ENCODE data around the gene ZNF175. TPM values are rescaled to one million over a fixed set of nuclear protein-coding genes. Genes with fewer than 3 reads are reported as not detected.

The ZNF175 gene
- total RNA-seq, 4 donors from 2014 or later: 3.6 to 5.8 (median 4.9) TPM

- peak; percentile 37 for DNase-seq (ENCODE audit: extremely low spot score)
- Histone ChIP-seq H3K4me3 (peak overlapping the region in 1 of 4 donors; percentile 20), H3K4me1 (peaks cover 0 to 11% (median 0%) of the 10 kb centered on the region in 4 donors), H3K36me3 (peaks cover 0 to 5% (median 0%) of the 10 kb centered on the region in 4 donors), H3K9me3 (no peaks in the 10 kb centered on the region), H3K27ac (replicated peaks in 1 of 4) (no peak overlapping the region), H3K27me3 (peaks cover 0 to 56% (median 2%) of the 10 kb centered on the region in 4 donors)
- WGBS: 6% methylated on average over 29 of the region's 59 CpGs
- intact Hi-C loops (cut with DNase I): loop anchor here (10.0 kb wide), 1 partner anchor 54 kb away; no protein-coding TSS in a partner anchor
- no peak for TF ChIP-seq POLR2AphosphoS5 (IDR thresholded peaks at IDR 0.05)
- TF ChIP-seq EP300 (IDR thresholded peaks at IDR 0.05): no peak
- no peak for TF ChIP-seq POLR2A (IDR thresholded peaks at IDR 0.05; ENCODE audit: low read depth)
- TF ChIP-seq CTCF (IDR thresholded peaks at IDR 0.05): no peak
Measured at GRCh38 chr19:51600940-51601580, 30.0 kb downstream of the ZNF175 start.

GRCh38 chr19:51602189-51602854 is 31.2 kb downstream of the ZNF175 start:
- 88% methylated on average over 20 of the region's 20 CpGs for WGBS
- peaks cover 0 to 5% (median 0%) of the 10 kb centered on the region in 4 donors for H3K36me3 ChIP-seq
- intact Hi-C loops (cut with DNase I): loop anchor here (10.0 kb wide), 1 partner anchor 52 kb away; no protein-coding TSS in a partner anchor
- DNase-seq (ENCODE audit: extremely low spot score): peak; percentile 57
- no peak for TF ChIP-seq CTCF (IDR thresholded peaks at IDR 0.05)
- no peak for TF ChIP-seq POLR2A (IDR thresholded peaks at IDR 0.05; ENCODE audit: low read depth)
- no peak for TF ChIP-seq EP300 (IDR thresholded peaks at IDR 0.05)
- TF ChIP-seq POLR2AphosphoS5 (IDR thresholded peaks at IDR 0.05): no peak
- no peak overlapping the region for H3K4me3 ChIP-seq
- H3K9me3 ChIP-seq: no peaks in the 10 kb centered on the region
- no peak overlapping the region for H3K27ac ChIP-seq (replicated peaks in 1 of 4)
- H3K4me1 ChIP-seq: peaks cover 0 to 11% (median 0%) of the 10 kb centered on the region in 4 donors
- peaks cover 0 to 56% (median 2%) of the 10 kb centered on the region in 4 donors for H3K27me3 ChIP-seq

GRCh38 chr19:51607077-51607476 is 36.0 kb downstream of the ZNF175 start:
- no peak overlapping the region for H3K27ac ChIP-seq (replicated peaks in 1 of 4)
- peaks cover 0 to 21% (median 0%) of the 10 kb centered on the region in 4 donors for H3K27me3 ChIP-seq
- no peaks in the 10 kb centered on the region for H3K36me3 ChIP-seq
- TF ChIP-seq POLR2A (IDR thresholded peaks at IDR 0.05; ENCODE audit: low read depth) (no peak), POLR2AphosphoS5 (IDR thresholded peaks at IDR 0.05) (no peak), CTCF (IDR thresholded peaks at IDR 0.05) (no peak), EP300 (IDR thresholded peaks at IDR 0.05) (no peak)
- no peak overlapping the region for H3K4me3 ChIP-seq
- H3K9me3 ChIP-seq: no peaks in the 10 kb centered on the region
- intact Hi-C loops (cut with DNase I): loop anchor here (10.0 kb wide), 1 partner anchor 48 kb away; no protein-coding TSS in a partner anchor
- DNase-seq (ENCODE audit: extremely low spot score): peak; percentile 39
- no peaks in the 10 kb centered on the region for H3K4me1 ChIP-seq
- WGBS: 70% methylated on average over 6 of the region's 6 CpGs

- no peak overlapping the region for H3K27ac ChIP-seq (replicated peaks in 1 of 4)
- intact Hi-C loops (cut with DNase I): loop anchor here (10.0 kb wide), 1 partner anchor 47 kb away; no protein-coding TSS in a partner anchor
- peak; percentile 93 for DNase-seq (ENCODE audit: extremely low spot score)
- TF ChIP-seq EP300 (IDR thresholded peaks at IDR 0.05) (no peak), POLR2A (IDR thresholded peaks at IDR 0.05; ENCODE audit: low read depth) (no peak), CTCF (IDR thresholded peaks at IDR 0.05) (peak; percentile 17 to 34 (median 34))
- no peak overlapping the region for H3K4me3 ChIP-seq
- 29% methylated on average over 13 of the region's 13 CpGs for whole genome bisulfite sequencing
- H3K4me1 ChIP-seq: no peaks in the 10 kb centered on the region
- peaks cover 0 to 24% (median 0%) of the 10 kb centered on the region in 4 donors for H3K27me3 ChIP-seq
- no peaks in the 10 kb centered on the region for H3K9me3 ChIP-seq
- H3K36me3 ChIP-seq: no peaks in the 10 kb centered on the region
Measured at GRCh38 chr19:51607920-51608562, 37.0 kb downstream of the ZNF175 start.
